NCI-H2171 (cell line): ENCODE measurements around the gene DLG1.
"Not testable (repeated sequence)": the region's sequence is repeated elsewhere in the genome, so short reads cannot be mapped to it uniquely, and the experiment has no call there.

Experiments used
- DNase-seq: peaks from one replicate; lab custom pipeline; 2025; lab: John Stamatoyannopoulos, UW

DLG1 gene

DNA sequence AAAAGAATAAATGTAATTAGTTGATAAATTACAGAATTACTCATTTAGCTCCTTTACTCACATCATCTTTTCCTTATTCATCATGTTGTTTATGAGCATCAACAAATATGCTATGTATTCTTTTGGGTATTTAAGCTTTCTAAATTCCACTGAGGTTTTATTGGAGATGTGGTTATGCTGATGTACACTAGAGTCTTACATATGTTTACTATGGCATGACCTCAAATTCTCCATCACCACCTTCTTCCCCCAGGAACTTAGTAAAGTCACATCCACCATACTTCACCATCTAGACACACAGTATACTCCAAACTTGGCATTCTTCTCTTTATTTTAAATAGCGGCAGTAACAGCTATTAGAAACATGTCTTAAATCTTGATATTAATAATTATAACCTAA, 194.6 kb downstream of the DLG1 start:
- no peak for DNase-seq

DNA sequence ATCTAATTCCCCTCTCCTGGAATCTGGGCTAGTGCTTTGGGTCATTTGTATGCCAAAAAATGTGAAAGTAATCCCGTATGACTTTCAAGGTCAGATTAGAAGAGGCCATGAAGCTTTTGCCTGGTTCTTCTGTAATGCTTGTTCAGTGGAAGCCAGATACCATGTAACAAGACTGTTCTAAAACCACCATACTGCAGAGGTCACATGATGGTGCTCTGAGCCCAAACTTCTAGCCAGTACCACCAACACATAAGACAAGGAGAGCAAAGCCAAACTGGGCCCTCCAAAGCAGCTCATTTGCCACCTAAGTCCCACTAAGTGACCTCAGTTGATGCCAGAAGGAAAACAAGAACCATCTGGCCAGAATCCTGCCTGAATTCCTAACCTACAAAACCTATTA, 204.5 kb downstream of the DLG1 start:
- no peak for DNase-seq

DNA sequence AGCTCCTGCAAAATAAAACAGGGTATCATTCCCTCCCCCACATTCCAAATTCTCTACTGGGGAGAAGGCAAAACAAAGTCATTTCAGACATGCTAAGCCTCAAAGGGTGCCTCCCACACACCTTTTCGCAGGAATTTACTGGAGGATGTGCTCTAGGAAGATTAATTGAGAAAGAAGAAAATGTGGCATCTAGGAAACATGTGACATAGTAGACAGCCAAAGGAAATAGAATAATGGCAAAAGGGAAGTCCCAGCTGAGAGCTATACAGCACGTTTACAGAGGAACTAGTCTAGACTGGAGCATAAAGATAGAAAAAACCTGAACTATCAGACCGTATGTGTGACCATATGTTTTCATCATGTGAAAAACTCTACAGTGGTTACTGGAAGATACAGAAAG, 210.0 kb downstream of the DLG1 start:
- no peak for DNase-seq

DNA sequence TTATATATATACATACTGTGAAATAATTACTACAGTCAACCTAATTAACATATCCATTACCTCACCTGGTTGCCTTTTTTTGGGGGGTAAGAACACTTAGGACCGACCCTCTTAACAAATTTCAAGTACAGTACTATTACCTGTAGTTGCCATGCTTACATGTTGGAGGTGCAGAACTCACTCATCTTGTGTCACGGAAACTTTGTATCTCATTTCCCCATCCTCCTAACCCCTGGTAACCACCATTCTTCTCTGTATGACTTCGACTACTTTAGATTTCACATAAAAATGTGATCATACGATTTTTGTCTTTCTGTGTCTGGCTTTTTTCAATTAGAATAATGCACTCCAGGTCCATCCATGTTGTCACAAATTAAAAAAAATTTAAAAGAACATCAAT, 213.3 kb downstream of the DLG1 start:
- DNase-seq = no peak

DNA sequence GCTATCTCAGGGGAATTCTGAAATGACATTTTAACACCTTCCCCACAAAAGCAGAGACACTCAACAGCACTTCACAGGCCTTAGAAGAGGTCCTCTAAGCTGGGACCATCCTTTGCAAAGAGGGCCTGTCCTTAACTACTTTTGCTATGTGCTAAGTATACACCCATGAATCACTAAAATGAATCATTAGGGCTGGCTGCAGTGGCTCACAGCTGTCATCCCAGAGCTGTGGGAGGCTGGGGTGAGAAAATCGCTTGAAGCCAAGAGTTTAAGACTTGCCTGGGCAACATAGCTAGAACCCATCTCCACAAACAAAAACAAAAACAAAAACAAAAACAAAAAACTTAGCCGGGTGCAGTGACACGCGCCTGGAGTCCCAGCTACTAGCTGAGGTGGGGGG, 214.9 kb downstream of the DLG1 start:
- DNase-seq = no peak

DNA sequence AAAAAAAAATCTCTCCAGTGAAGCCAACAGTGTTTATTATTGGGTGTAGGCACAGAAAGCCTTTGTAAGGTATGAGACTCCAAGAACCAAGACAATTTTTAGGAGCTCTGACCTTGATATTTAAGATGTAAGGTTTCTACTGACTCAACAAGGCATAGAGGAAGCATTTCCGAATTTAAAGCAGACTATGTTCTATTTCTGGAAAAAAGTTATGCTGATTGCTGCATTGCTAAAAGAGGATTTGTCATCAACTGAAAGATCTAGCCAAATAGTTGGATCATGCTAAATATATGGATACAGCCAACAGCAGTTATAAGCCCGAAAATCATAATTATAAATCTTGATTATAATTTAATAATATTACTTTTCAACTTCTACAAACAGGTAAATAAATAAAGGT, 215.5 kb downstream of the DLG1 start:
- DNase-seq = no peak

DNA sequence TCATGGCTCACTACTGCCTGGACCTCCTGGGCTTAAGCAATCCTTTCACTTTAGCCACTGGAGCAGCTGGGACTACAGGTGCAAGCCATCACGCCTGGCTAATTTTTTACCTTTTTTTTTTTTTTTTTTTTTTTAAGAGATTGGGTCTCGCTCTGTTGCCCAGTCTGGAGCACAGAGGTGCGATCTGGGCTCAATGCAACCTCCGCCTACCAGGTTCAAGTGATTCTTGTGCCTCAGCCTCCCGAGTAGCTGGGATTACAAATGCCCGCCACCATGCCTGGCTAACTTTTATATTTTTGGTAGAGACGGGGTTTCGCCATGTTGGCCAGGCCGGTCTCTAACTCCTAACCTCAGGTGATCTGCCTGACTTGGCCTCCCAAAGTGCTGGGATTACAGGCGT, 218.1 kb downstream of the DLG1 start:
- DNase-seq = no peak

DNA sequence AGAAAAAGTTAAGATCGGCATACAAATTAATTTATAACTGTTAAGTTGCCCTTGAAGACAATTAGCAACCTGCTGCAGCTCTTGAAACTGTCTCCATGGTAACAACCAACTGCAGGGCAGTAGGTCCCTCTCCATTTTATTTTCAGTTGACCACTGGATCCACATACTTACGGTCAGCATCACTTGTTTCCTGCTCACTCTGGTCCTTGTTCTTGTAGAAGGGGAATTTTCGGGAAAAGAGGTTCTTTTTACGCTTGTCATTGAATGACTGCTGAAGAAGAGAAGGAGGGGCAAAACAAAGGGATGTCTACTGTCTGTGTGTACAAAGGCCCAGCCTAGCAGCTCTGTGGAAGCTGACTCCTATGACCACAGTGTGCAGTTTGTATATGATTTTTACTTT, 222.0 kb downstream of the DLG1 start:
- DNase-seq = no peak

DNA sequence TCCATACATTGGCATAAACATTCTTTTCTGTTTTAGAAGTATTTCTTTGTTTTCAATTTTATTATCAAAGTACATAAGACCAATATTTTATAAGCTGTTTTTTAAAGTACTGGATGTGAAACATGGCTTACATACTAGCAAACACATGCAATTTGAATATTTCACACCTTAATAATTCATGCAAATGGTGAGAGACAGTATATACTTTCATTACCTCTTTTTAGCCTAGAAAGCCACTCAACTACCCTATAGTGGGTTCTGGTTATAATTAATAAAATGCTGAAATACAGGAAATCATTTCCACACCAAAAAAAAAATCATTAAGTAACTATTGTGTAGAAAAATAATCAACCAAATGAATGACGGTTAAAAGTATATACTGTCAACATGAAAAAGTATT, 230.3 kb downstream of the DLG1 start:
- no peak for DNase-seq

DNA sequence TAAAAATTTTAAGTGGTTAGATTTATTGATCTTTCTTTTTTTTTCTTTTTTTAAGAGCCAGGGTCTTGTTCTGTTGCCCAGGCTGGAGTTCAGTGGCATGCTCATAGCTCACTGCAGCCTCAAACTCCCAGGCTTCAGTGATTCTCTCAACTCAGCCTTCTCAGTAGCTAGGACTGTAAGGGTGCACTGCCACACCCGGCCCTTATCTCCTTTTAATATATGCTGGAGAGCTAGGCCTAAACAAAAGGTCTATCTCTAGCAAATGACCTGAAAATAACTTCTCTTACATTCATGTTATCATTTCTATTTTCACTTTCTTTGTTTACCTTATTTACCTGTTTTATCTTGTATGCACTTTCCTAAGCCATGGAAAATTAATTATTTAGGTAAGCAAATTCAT, 233.6 kb downstream of the DLG1 start:
- DNase-seq = no peak

DNA sequence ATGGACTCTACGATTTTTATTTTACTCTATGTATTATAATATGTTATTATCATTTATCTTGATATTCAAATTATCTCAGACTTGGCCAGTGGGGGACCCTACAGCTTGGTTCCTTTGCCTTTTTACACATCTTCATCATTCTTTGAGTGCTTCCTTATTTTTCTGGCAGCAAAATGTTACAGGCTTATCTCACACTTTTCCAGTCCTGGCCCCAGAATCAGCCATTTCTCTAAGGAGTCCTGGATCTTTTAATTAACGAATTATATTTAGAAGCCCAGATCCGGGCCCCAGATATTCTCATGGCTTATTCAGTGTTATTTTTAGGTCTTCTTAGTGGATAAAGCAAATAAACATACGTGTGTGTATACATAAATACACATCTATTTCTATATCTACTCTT, 236.0 kb downstream of the DLG1 start:
- no peak for DNase-seq

DNA sequence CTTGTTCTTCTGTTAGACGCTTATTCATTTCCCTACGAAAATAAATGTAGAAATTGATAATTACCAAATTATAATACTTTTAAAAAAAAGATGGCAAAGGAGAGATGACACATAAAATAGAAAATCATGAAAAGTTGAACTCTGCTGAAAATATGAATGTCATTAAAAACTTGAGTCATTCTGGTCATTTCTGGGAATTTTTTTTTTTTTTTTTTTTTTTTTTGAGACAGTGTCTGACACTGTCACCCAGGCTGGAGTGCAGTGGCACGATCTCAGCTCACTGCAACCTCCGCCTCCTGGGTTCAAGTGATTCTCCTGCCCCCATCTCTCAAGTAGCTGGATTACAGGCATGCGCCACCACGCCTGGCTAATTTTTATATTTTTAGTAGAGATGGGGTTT, 246.8 kb downstream of the DLG1 start:
- not testable (repeated sequence) for DNase-seq

DNA sequence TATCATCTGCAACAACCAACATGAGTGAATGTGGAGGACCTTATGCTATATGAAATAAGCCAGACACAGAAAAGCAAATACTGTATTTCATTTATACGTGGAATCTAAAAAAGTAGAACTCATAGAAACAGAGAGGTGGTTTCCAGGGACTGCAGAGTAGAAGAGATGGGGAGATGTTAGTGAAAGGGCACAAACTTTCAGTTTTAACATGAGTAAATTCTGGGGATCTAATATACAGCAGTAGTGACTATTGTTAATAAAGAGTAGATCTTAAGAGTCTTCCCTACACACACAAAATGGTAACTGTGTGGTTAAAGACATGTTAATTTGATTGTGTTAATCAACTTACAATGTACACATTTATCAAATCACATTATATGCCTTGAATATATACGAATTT, 247.9 kb downstream of the DLG1 start:
- DNase-seq = no peak

DNA sequence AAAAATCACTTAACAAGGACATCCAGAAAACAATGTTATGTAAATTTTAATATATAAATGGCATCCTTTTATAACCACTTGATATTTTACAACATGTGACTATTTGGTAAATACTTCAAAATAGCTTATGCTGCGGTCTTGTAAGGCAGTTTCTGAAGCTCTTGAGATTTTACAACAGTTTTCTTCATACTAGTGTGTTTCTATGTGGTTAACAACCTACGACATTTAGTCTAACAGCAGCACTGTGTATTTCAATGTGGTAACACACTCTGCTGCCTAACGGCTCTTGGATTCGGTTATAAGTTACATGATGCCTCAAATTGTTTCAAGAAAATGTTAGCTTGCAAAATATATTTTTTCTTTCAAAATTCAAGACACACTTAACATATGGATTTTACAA, 255.9 kb downstream of the DLG1 start:
- no peak for DNase-seq

DNA sequence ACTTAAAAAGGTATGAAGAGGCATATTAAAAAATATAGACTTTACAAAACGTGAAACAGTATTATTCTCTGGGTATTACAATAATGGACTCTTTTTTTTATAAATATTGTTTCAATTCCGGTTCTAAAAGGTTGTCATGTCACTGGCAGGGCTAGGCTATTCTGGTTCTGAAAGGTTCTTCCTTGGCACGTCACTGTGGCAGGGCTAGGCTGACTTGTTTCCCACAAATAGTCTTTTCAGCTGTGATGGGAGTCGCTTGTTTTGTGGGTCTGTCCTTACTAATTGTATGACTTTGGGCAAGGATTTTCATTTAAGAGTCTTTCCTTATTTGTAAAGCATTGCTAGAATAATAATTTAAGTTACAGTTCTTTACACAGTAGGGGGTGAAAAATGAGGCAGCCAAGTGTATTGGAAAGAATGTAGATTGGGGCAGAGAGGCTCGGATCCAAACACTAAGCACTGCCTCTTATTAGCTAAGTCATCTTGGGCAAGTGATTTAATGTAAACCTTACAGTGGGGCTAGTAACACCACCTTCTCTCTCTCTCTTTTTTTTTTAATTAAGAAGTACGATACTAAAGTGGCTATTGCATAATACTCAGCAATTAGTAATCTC, 256.4 kb downstream of the DLG1 start:
- DNase-seq = no peak

DNA sequence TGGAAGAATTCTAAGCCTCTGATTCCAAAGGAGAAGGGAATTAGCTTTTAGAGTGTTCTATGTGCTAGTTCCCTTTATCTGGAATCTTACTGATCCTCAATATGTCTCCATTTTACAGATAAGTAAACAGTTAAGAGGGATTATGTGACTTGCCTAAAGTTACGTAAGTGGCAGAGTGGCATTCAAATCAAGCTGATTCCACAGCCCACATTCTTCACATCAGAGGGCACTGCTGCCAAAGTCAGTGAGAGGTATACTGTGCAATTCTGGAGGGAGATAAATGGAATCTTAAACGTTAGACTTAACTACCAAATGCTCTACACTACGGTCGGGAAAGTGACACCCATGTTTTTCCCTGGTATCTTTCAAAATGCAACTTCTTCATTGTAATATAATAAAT, 257.8 kb downstream of the DLG1 start:
- DNase-seq = no peak

DNA sequence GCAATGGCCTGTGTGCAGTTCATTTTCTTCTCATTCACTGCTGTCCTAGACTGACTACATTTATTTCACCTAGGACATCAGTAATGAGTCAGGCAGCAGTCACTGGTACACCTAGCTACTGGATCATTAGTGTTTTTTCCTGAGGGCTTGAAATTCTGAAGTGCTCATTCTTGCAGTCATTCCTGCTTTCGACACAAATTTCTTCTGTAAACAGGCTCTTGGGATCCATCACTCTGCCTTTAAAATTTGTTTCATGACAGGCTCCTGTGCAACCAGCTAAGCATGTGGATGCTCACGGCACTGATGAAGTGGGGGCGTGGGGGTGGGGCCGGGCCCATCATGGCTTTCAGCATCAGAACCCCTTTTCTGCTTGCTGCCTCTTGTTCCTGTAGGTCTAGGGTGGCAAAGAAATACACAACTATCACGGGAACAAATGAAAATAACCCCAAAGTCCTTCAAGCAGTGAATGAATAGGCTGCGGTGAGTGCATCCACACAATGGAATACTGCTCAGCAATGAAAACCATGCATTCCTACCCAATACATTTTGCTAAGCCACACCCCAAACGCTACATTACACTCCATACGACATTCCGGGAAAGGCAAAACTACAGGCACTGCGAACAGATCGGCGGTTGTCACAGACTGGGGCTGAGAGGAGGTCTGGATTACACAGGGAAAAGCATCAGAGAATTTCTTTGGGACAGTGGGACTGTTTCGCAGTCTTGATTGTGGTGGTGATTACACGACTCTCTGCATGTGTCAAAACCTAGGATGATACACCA, 259.5 kb downstream of the DLG1 start:
- DNase-seq = no peak

DNA sequence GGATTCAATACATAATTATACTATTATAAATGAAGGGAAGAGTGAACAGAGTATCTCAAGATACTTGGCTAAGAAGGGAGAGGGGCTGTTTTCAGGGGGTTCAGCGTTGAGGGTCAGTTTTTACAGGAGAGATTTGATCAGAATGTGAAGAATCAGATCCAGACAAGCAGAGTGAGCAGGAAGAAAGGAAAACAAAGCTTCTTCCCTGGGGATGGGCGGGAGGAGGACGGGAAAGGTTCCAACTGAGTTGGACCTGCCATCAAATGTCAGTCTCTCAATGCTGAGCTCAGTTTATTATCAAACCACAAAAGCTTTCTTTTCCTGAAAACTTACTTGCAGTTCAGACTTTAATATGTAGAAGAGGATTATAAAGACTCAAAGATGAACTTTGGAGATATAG, 262.8 kb downstream of the DLG1 start:
- DNase-seq = no peak

DNA sequence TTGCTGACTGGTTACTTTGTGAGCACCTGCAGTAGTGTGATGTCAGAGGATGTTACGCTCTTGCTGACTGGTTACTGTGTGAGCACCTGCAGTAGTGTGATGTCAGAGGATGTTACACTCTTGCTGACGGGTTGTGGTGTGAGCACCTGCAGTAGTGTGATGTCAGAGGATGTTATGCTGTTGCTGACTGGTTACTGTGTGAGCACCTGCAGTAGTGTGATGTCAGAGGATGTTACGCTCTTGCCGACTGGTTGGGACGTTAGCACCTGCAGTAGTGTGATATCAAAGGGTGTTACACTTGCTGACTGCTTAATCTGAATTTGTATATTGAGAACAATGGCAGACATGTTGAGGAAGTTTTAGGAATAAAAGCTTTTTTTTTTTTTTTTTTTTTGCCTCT, 263.6 kb downstream of the DLG1 start:
- not testable (repeated sequence) for DNase-seq

DNA sequence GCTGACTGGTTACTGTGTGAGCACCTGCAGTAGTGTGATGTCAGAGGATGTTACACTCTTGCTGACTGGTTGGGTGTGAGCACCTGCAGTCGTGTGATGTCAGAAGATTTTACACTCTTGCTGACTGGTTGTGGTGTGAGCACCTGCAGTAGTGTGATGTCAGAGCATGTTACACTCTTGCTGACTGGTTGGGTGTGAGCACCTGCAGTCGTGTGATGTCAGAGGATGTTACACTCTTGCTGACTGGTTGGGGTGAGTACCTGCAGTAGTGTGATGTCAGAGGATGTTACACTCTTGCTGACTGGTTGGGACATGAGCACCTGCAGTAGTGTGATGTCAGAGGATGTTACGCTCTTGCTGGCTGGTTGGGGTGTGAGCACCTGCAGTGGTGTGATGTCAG, 264.6 kb downstream of the DLG1 start:
- DNase-seq = not testable (repeated sequence)

DNA sequence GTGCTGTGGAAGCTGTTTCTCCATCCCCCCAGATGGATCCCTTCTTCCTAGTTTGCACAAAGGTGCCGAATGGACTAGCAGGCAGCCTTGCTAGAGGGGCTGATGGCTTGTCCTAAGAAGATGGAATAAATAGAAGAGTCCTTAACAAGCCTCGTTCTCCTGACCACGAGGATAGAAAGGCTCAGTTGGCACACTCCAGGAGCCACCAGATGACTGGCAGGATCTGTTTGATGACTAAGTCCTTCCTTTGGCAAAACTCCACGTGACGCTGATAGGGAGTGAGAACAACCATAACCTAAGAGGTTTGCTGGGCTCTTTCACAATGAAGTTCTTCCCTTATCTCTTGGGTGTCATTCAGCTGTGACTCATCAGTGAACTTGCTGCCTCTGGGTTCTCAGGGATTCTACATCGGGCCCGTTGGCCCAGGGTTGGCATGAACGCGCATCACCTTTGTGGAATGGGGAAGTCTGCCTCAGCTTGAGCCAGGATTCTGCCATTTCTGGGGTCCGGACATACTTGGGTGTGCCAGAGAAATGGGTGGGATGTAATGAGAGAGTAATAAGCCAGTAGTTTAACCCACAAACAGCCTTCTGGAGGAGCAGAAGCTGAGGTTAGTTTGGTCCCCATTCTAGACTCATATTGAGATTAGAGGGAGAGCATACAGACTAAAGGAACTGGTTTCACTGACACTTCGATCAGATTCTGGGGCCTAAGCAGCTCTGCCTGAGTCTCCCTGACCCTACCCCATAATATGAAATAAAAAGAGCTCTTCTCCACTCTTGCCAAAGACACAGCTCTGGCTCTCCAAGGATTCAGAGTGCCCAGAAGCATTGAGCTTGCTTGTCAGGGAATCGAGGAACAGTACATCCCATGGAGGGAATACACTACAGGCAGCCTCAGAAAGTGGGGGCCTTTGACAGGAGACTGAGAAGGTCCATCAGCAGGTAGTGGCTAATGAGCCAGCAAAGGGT, 266.8 kb downstream of the DLG1 start:
- no peak for DNase-seq

DNA sequence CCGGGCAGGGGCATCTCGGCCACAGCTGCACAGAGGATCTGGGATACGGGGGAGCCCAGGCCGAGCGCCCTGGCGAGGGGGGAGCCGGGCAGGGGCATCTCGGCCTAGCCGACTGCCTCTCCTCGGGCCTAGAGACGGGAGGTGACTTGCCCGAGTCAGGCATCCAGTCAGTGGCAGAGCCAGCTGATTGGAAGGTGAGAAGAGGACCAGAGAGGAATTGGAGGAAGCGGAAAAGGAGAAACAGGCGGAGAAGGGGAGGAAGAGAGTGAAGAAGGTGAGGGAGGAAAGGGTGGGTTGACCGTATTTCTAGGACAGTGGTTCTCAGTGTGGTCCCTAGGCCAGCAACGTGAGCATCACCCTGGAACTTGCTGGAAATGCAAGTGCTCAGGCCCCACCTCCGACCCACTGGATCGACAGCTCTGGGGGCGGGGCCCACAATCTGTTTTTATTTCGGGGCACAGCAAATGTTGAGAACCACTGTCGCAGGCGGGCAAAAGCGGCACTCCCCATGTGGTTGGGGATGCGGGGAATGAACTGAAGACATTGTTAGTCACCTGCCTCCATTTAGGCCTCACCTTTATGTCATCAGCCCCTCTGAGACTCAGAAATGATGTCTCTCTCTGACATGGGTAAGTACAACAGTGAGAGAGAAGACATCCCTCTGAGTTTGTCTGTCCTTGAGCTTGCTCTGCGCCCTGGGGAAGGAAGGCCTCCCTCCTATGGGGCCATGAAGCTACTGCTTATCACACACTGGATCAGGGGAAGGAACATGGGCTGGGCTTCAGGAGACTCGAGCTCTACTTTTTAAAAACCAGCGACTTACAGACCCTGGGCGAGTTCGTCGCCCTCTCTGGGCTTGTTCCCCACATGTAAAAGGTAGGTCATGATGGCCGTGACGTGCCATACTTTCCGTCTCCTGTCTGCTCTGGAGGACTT, 267.8 kb downstream of the DLG1 start:
- DNase-seq = no peak
